ENCODE measurements around the gene PPFIBP2.
"Not testable (repeated sequence)": the region's sequence is repeated elsewhere in the genome, so short reads cannot be mapped to it uniquely, and the experiment has no call there.

PPFIBP2 gene

GRCh38 chr11:7514099-7514591 lies 346 bp downstream of the PPFIBP2 start:
- in situ Hi-C loops (cut with MboI; ENCODE audit: low sequenced_read_pairs, unreplicated experiment): loop anchor here (25.0 kb wide), 1 partner anchor 473 kb away; the partner anchor contains the start of gene EIF3F
- TF ChIP-seq, protein P1, sequence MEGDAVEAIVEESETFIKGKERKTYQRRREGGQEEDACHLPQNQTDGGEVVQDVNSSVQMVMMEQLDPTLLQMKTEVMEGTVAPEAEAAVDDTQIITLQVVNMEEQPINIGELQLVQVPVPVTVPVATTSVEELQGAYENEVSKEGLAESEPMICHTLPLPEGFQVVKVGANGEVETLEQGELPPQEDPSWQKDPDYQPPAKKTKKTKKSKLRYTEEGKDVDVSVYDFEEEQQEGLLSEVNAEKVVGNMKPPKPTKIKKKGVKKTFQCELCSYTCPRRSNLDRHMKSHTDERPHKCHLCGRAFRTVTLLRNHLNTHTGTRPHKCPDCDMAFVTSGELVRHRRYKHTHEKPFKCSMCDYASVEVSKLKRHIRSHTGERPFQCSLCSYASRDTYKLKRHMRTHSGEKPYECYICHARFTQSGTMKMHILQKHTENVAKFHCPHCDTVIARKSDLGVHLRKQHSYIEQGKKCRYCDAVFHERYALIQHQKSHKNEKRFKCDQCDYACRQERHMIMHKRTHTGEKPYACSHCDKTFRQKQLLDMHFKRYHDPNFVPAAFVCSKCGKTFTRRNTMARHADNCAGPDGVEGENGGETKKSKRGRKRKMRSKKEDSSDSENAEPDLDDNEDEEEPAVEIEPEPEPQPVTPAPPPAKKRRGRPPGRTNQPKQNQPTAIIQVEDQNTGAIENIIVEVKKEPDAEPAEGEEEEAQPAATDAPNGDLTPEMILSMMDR (IDR thresholded peaks at IDR 0.05; ENCODE audit: borderline replicate concordance, control extremely low read depth, extremely low read depth, insufficient read depth, missing control alignments): no peak
- no peak for DNase-seq (ENCODE audit: low spot score)

GRCh38 chr11:7515447-7515886 lies 1.7 kb downstream of the PPFIBP2 start:
- DNase-seq (ENCODE audit: low spot score): no peak
- in situ Hi-C loops (cut with MboI; ENCODE audit: low sequenced_read_pairs, unreplicated experiment): loop anchor here (25.0 kb wide), 1 partner anchor 472 kb away; the partner anchor contains the start of gene EIF3F
- TF ChIP-seq, protein P1 (IDR thresholded peaks at IDR 0.05; ENCODE audit: borderline replicate concordance, control extremely low read depth, extremely low read depth, insufficient read depth, missing control alignments): no peak

- in situ Hi-C loops (cut with MboI; ENCODE audit: low sequenced_read_pairs, unreplicated experiment): loop anchor here (25.0 kb wide), 1 partner anchor 471 kb away; the partner anchor contains the start of gene EIF3F
- no peak for DNase-seq (ENCODE audit: low spot score)
- TF ChIP-seq, protein P1 (IDR thresholded peaks at IDR 0.05; ENCODE audit: borderline replicate concordance, control extremely low read depth, extremely low read depth, insufficient read depth, missing control alignments): no peak
Measured at GRCh38 chr11:7516475-7516874, 2.7 kb downstream of the PPFIBP2 start.

DNA sequence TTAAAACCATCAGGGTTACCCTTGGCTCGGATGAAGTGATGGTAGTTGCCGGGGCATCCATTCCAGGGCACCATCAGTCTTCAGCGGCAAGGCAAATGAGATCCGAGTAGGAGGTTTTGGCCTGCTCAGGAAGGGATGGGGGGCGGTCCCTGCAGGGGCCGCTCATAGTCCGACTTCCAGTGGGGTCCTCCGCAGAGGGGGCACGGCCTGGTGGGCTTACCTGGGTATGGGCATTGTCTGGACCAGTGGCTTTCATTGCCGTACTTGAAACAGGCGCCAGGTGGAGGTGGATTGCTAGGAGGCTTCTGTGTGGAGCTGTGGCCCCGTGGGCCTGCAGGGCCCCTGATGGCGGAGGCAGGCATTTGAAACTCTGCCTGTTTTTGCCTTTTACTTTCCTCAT lies 3.9 kb downstream of the PPFIBP2 start:
- in situ Hi-C loops (cut with MboI; ENCODE audit: low sequenced_read_pairs, unreplicated experiment): loop anchor here (25.0 kb wide), 1 partner anchor 470 kb away; the partner anchor contains the start of gene EIF3F
- DNase-seq (ENCODE audit: low spot score): not testable (repeated sequence)

DNA sequence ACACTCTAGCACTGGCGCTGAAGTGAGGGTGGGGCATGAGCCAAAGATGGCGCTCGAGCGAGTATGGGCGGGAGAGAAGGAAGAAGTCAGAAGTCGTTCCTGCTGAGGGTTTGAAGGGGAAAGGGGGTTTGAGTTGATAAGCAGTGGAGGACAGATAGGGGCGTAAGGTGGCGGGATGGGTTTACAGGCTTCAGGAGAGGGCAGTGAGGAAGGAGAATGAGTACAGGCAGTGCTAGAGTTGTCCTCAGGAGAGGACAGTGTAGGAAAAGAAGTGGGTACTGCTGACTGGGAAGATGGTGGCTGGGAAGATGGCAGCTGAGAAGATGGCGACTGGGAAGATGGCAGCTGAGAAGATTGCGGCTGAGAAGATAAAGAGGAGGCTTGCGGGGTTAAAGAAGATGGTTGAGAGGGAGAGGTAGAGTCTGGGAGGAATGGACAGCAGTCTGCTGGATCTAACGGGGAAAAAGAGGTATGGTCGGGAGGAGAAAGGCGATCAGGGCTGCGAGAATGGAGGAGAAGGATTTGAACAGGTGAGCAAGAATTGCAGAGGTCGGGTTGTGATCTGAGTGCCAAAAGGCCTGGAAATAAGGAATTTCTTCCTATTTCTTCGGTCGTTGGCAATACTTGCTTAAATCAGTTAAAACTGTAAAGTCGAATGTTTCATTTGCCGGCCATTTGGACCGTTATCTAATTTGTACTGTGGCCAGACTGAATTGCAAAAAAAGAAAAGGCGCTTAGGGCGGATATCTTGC lies 5.2 kb downstream of the PPFIBP2 start:
- TF ChIP-seq, protein P1 (IDR thresholded peaks at IDR 0.05; ENCODE audit: borderline replicate concordance, control extremely low read depth, extremely low read depth, insufficient read depth, missing control alignments): no peak
- in situ Hi-C loops (cut with MboI; ENCODE audit: low sequenced_read_pairs, unreplicated experiment): loop anchor here (25.0 kb wide), 1 partner anchor 468 kb away; the partner anchor contains the start of gene EIF3F
- DNase-seq (ENCODE audit: low spot score): no peak

- TF ChIP-seq, protein P1 (IDR thresholded peaks at IDR 0.05; ENCODE audit: borderline replicate concordance, control extremely low read depth, extremely low read depth, insufficient read depth, missing control alignments): no peak
- in situ Hi-C loops (cut with MboI; ENCODE audit: low sequenced_read_pairs, unreplicated experiment): loop anchor here (25.0 kb wide), 1 partner anchor 467 kb away; the partner anchor contains the start of gene EIF3F
- DNase-seq (ENCODE audit: low spot score): peak; percentile 37
Measured at GRCh38 chr11:7520011-7520942, 6.5 kb downstream of the PPFIBP2 start.
